B cell (primary cell): ENCODE measurements around the gene TBCD. TPM values are rescaled to one million over a fixed set of nuclear protein-coding genes. Genes with fewer than 3 reads are reported as not detected.

ENCODE experiments used
- ATAC-seq: fragments of 200-7000 bp; cut with Tn5 transposase; one replicate; pipeline ENCODE4 v1.10.0; 2021; ENCODE audit warnings: low read depth, mild to moderate bottlenecking, moderate number of reproducible peaks, moderate library complexity
- CTCF ChIA-PET: fragments of 350-600 bp; sonication (Branson Sonifier 250); formaldehyde crosslinking; loops from one replicate; lab custom pipeline; 2021; ENCODE audit warnings: antibody characterized with exemption, inconsistent platforms; lab: Charles Lee
- POLR2A ChIA-PET: fragments of 350-600 bp; sonication (Branson Sonifier 250); formaldehyde crosslinking; loops from one replicate; lab custom pipeline; 2021; ENCODE audit warnings: antibody characterized with exemption; lab: Charles Lee
- DNase-seq: peaks from one replicate; pipeline ENCODE4 v3.0.0; 2013
- H2AFZ ChIP-seq: 2 replicates; pipeline ENCODE4 v1.6.1; 2012; ENCODE audit warnings: mild to moderate bottlenecking, low read depth, low read length; ENCODE audit not compliant: insufficient read depth, poor library complexity, severe bottlenecking
- H3K27ac ChIP-seq, 2 donors: 1 replicate in 1 of 2; 2 replicates in 1 of 2; pipeline ENCODE4 v1.5.1; 2012 to 2013; ENCODE audit warnings: low read length in 2 of 2, mild to moderate bottlenecking in 2 of 2, moderate library complexity in 1 of 2
- H3K27me3 ChIP-seq, 4 experiments: fragments of 200-600 bp in 1 of 4; sonication (generic) in 1 of 4; replicated peaks in 1 of 4; 1 replicate in 2 of 4; 2 replicates in 2 of 4; pipeline versions ENCODE4 v1.6.1 to v1.7.0; 2013 to 2016; ENCODE audit warnings: low read length in 3 of 4, mild to moderate bottlenecking in 2 of 4, mixed read lengths in 1 of 4, moderate library complexity in 1 of 4; ENCODE audit not compliant: insufficient read depth in 4 of 4, control insufficient read depth in 3 of 4; ENCODE audit errors: control extremely low read depth in 1 of 4
- H3K36me3 ChIP-seq, 2 experiments: replicated peaks in 1 of 2; 1 replicate in 1 of 2; 2 replicates in 1 of 2; pipeline versions ENCODE4 v1.6.1 to v1.7.1; 2013; ENCODE audit warnings: low read length in 1 of 2; ENCODE audit not compliant: insufficient read depth in 2 of 2, control insufficient read depth in 1 of 2; ENCODE audit errors: control extremely low read depth in 1 of 2, extremely low read depth in 1 of 2
- H3K4me1 ChIP-seq, 2 donors: fragments of 200-600 bp in 1 of 2; sonication (generic) in 1 of 2; 1 replicate in 1 of 2; 2 replicates in 1 of 2; pipeline versions ENCODE4 v1.5.1 to v1.6.1; 2013 to 2017; ENCODE audit warnings: low read length in 2 of 2; ENCODE audit not compliant: control insufficient read depth in 2 of 2, insufficient read depth in 2 of 2
- H3K4me2 ChIP-seq: replicated peaks from 2 replicates; pipeline ENCODE3; 2012; ENCODE audit warnings: mild to moderate bottlenecking, low read depth, low read length; ENCODE audit not compliant: poor library complexity, severe bottlenecking
- H3K4me3 ChIP-seq, 5 experiments: fragments of 200-600 bp in 1 of 5; sonication (generic) in 1 of 5; 1 replicate in 3 of 5; 2 replicates in 2 of 5; pipeline versions ENCODE4 v1.5.1 to v1.7.0; 2011 to 2016; ENCODE audit warnings: low read length in 4 of 5, mild to moderate bottlenecking in 4 of 5, low read depth in 2 of 5, control low read depth in 1 of 5, moderate library complexity in 1 of 5; ENCODE audit not compliant: insufficient read depth in 1 of 5; ENCODE audit errors: control extremely low read depth in 1 of 5, extremely low read depth in 1 of 5
- H3K79me2 ChIP-seq: fragments of 200-600 bp; sonication (generic); one replicate; pipeline ENCODE4 v1.6.0; 2016; ENCODE audit warnings: low read length; ENCODE audit not compliant: control insufficient read depth, insufficient read depth
- H3K9ac ChIP-seq: fragments of 200-600 bp; sonication (generic); 2 replicates; pipeline ENCODE4 v1.6.1; 2017; ENCODE audit warnings: mild to moderate bottlenecking, low read length, moderate library complexity
- H3K9me3 ChIP-seq, 3 donors: one replicate each; pipeline versions ENCODE4 v1.6.1 to v1.7.1; 2013; ENCODE audit warnings: low read length in 2 of 3; ENCODE audit not compliant: control insufficient read depth in 2 of 3, insufficient read depth in 1 of 3; ENCODE audit errors: control extremely low read depth in 1 of 3
- H4K20me1 ChIP-seq: 2 replicates; pipeline ENCODE4 v1.6.0; 2012; ENCODE audit warnings: mild to moderate bottlenecking, low read length; ENCODE audit not compliant: insufficient read depth, control insufficient read depth, poor library complexity, severe bottlenecking
- H3K27ac Mint-ChIP-seq: one replicate; pipeline ENCODE4 v1.8.0; 2021; ENCODE audit warnings: mixed read lengths
- H3K27me3 Mint-ChIP-seq: one replicate; pipeline ENCODE4 v1.8.0; 2021; ENCODE audit warnings: mixed read lengths
- H3K4me1 Mint-ChIP-seq: one replicate; pipeline ENCODE4 v1.8.0; 2021; ENCODE audit warnings: mixed read lengths
- H3K4me3 Mint-ChIP-seq: one replicate; pipeline ENCODE4 v1.8.0; 2021; ENCODE audit warnings: mixed read lengths
- H3K9me3 Mint-ChIP-seq: one replicate; pipeline ENCODE4 v1.8.0; 2022; ENCODE audit warnings: mixed read lengths; ENCODE audit not compliant: insufficient read depth
- EZH2 ChIP-seq: IDR thresholded peaks from 2 replicates; pipeline ENCODE4 v1.6.1; 2012; ENCODE audit warnings: borderline replicate concordance, low read depth, mild to moderate bottlenecking, moderate library complexity, low read length; ENCODE audit not compliant: insufficient read depth, poor library complexity, severe bottlenecking
- WGBS: methylation state at CpG from one replicate; pipeline ENCODE4 v1.1.5; 2013; ENCODE audit warnings: missing lambda C conversion rate; ENCODE audit not compliant: insufficient coverage; 5-methylcytosine and 5-hydroxymethylcytosine counted together
- intact Hi-C: fragments of 100-400 bp; cut with micrococcal nuclease; formaldehyde crosslinking; loops from one replicate; pipeline ENCODE4 v1.10.0; 2022
- polyA plus RNA-seq: library from polyadenylated mRNA; depleted of rRNA; stranded (reverse); fragments of >200 nt; gene quantifications from 2 replicates; pipeline ENCODE4 v1.2.3, GENCODE V29; 2012
- total RNA-seq, 2 donors: library from RNA; stranded (reverse); fragments of 120-200 nt in 1 of 2; gene quantifications; 1 replicate in 1 of 2; 2 replicates in 1 of 2; pipeline versions ENCODE4 v1.2.3 to v1.2.4, GENCODE V29; 2013 to 2022
- TF ChIP-seq, protein P1 (sequence below): fragments of 200-600 bp; IDR thresholded peaks from one replicate; pipeline ENCODE4 v1.8.0; 2022; ENCODE audit warnings: antibody characterized with exemption, mild to moderate bottlenecking

TBCD gene
- total and polyA plus RNA-seq, 2 donors (not counting 1 experiment from before 2014, with no cell fraction given): 60.8 to 101 TPM

DNA sequence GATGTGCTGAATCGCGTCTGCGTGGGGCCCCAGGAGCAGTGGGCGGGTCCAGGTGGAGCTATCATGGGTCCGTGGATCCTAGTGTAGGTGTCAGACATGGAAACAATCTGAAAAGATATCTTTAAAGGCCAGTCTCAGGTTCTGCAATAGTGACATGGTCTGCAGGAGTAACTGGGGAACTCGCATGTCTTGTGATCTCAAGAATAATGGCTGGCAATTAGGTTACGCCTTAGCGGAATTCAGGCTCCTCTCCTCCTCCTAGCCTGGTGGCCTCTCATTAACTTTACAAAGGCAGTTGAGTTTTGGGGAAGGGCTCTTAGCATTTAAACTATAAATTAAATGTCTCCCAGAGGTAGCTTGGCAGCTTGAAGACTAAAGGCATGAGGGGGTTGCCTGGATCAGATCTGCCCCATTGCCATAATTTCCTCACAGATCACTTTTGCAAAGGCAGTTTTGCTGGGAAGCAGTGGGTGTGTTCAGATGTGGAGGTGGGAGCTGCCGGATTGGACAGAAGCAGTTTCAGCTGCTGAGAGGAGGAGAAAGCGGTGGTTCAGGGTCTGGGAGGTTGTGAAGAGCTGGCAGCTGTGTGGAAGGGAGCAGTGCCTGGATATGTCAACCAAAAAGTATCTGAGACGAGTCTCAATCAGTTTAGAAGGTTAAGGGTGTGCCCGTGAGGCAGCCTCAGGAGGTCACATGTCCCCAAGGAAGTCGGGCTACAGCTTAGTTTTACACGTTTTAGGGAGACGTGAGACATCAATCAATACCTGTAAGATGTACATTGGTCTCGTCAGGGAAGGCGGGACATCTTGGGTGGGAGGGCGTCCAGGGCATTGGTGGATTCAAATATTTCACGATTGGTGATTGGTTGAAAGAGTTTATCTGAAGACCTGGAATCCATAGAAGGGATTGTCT lies 2.7 kb downstream of the TBCD start:
- Mint-ChIP-seq H3K4me1 (peaks cover 14% of the 10 kb centered on the region), H3K4me3 (peak overlapping the region; percentile 26), H3K27ac (no peak overlapping the region), H3K27me3 (no peaks in the 10 kb centered on the region), H3K9me3 (no peaks in the 10 kb centered on the region)
- POLR2A ChIA-PET: no interaction called here
- H3K4me1 ChIP-seq: peaks cover 7 to 15% of the 10 kb centered on the region in 2 donors
- H3K27ac ChIP-seq: no peak overlapping the region
- peaks cover 34% of the 10 kb centered on the region for H4K20me1 ChIP-seq
- H3K4me2 ChIP-seq: no peak overlapping the region
- peaks cover 31% of the 10 kb centered on the region for H3K79me2 ChIP-seq
- no peak overlapping the region for H3K9ac ChIP-seq
- 96% methylated on average over 15 of the region's 19 CpGs for WGBS
- no peaks in the 10 kb centered on the region for H3K36me3 ChIP-seq
- no peak overlapping the region for H2AFZ ChIP-seq
- no peak for ATAC-seq
- no peak overlapping the region for H3K4me3 ChIP-seq
- CTCF ChIA-PET: interaction anchor here (1.1 to 1.3 kb wide), 2 partner anchors 24 to 27 kb away, joined by 4 to 5 read pairs; no protein-coding TSS in a partner anchor
- H3K27me3 ChIP-seq: no peaks in the 10 kb centered on the region
- no peak for DNase-seq
- peaks cover 0 to 5% (median 0%) of the 10 kb centered on the region in 3 donors for H3K9me3 ChIP-seq
- no peak for TF ChIP-seq EZH2
- TF ChIP-seq, protein P1, sequence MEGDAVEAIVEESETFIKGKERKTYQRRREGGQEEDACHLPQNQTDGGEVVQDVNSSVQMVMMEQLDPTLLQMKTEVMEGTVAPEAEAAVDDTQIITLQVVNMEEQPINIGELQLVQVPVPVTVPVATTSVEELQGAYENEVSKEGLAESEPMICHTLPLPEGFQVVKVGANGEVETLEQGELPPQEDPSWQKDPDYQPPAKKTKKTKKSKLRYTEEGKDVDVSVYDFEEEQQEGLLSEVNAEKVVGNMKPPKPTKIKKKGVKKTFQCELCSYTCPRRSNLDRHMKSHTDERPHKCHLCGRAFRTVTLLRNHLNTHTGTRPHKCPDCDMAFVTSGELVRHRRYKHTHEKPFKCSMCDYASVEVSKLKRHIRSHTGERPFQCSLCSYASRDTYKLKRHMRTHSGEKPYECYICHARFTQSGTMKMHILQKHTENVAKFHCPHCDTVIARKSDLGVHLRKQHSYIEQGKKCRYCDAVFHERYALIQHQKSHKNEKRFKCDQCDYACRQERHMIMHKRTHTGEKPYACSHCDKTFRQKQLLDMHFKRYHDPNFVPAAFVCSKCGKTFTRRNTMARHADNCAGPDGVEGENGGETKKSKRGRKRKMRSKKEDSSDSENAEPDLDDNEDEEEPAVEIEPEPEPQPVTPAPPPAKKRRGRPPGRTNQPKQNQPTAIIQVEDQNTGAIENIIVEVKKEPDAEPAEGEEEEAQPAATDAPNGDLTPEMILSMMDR: no peak
- intact Hi-C loops: loop anchor here (5.0 kb wide), 2 partner anchors 107 to 297 kb away; partner anchors contain the start of genes NARF and WDR45B

DNA sequence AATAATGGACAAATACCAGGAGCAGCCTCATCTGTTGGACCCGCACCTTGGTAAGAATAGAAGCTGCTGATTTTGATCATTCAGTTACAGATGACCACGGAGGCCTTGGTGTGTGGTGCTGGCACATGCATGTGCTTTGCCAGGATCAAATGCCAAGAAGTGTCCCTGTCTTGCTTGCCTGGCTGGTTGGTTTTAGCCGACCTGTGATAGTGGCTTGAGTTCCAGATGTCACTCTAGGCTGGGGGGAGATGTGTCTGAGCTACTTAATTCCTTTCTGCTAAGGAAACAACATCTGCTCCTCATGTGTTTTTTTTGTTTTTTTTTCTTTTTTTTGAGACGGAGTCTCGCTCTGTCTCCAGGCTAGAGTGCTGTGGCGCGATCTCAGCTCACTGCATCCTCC lies 4.3 kb downstream of the TBCD start:
- intact Hi-C loops: no loop called here
- no peak overlapping the region for H3K27ac ChIP-seq
- H3K4me1 ChIP-seq: peaks cover 7 to 15% of the 10 kb centered on the region in 2 donors
- peaks cover 31% of the 10 kb centered on the region for H3K79me2 ChIP-seq
- H3K36me3 ChIP-seq: no peaks in the 10 kb centered on the region
- H3K4me2 ChIP-seq: no peak overlapping the region
- peaks cover 34% of the 10 kb centered on the region for H4K20me1 ChIP-seq
- Mint-ChIP-seq H3K27ac (no peak overlapping the region), H3K4me3 (no peak overlapping the region), H3K9me3 (no peaks in the 10 kb centered on the region), H3K4me1 (peaks cover 14% of the 10 kb centered on the region), H3K27me3 (no peaks in the 10 kb centered on the region)
- H3K9ac ChIP-seq: no peak overlapping the region
- ATAC-seq (no peak), DNase-seq (no peak)
- H2AFZ ChIP-seq: no peak overlapping the region
- WGBS: 94% methylated on average over 3 of the region's 7 CpGs
- no peak overlapping the region for H3K4me3 ChIP-seq
- no peaks in the 10 kb centered on the region for H3K9me3 ChIP-seq
- ChIA-PET POLR2A (no interaction called here), CTCF (no interaction called here)
- TF ChIP-seq EZH2: no peak
- TF ChIP-seq, protein P1: no peak
- no peaks in the 10 kb centered on the region for H3K27me3 ChIP-seq
